Measurements from ENCODE around the gene PCYT2. TPM values are rescaled to one million over a fixed set of nuclear protein-coding genes. Genes with fewer than 3 reads are reported as not detected.

The PCYT2 gene
- total RNA-seq, 4 donors from 2014 or later = 18.6 to 38.5 (median 34.6) TPM

GRCh38 chr17:81906476-81907218 lies 4.6 kb downstream of the PCYT2 start:
- Histone ChIP-seq H3K36me3 (peaks cover 0 to 68% (median 11%) of the 10 kb centered on the region in 3 donors), H3K4me1 (peaks cover 17 to 40% (median 25%) of the 10 kb centered on the region in 3 donors), H3K27ac (no peak overlapping the region), H3K27me3 (peaks cover 0 to 18% (median 0%) of the 10 kb centered on the region in 4 donors), H3K4me3 (no peak overlapping the region), H3K9me3 (no peaks in the 10 kb centered on the region)
- WGBS, 2 donors = 90% methylated on average over 5 of the region's 15 CpGs; no CpG with 5 or more reads in 1 of the 2 donors
- no peak for TF ChIP-seq POLR2A (IDR thresholded peaks at IDR 0.05)
- TF ChIP-seq, protein P1, sequence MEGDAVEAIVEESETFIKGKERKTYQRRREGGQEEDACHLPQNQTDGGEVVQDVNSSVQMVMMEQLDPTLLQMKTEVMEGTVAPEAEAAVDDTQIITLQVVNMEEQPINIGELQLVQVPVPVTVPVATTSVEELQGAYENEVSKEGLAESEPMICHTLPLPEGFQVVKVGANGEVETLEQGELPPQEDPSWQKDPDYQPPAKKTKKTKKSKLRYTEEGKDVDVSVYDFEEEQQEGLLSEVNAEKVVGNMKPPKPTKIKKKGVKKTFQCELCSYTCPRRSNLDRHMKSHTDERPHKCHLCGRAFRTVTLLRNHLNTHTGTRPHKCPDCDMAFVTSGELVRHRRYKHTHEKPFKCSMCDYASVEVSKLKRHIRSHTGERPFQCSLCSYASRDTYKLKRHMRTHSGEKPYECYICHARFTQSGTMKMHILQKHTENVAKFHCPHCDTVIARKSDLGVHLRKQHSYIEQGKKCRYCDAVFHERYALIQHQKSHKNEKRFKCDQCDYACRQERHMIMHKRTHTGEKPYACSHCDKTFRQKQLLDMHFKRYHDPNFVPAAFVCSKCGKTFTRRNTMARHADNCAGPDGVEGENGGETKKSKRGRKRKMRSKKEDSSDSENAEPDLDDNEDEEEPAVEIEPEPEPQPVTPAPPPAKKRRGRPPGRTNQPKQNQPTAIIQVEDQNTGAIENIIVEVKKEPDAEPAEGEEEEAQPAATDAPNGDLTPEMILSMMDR (IDR thresholded peaks at IDR 0.05) = peak in 1 of 6 experiments; percentile 14
- intact Hi-C loops (cut with DNase I) = no loop called here
- no peak for DNase-seq

DNA sequence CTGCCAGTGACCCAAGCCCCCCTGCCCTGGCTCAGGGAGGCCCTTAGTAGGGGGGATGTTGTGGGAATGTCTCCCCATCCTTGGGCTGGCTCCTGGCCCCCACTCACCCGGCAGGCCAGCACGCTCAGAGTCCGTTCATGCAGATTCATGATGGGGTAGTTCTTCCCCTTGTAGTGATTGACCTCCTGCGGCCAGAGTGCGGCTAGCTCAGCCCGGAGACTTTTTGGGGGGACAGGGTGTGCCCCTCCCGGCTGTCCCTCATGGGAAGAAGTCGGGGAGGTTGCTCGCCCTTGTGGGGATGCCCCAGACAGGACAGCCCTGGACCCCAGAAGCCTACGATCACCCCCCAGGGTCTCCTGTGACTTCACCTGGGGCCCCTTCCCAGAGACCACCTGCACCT lies 5.2 kb downstream of the PCYT2 start:
- no peak overlapping the region for H3K27ac ChIP-seq
- WGBS, 2 donors = 70% methylated on average over 2 of the region's 10 CpGs; no CpG with 5 or more reads in 1 of the 2 donors
- no peaks in the 10 kb centered on the region for H3K9me3 ChIP-seq
- DNase-seq = no peak
- no peak overlapping the region for H3K4me3 ChIP-seq
- H3K4me1 ChIP-seq = peaks cover 18 to 40% (median 24%) of the 10 kb centered on the region in 3 donors
- peaks cover 0 to 68% (median 11%) of the 10 kb centered on the region in 3 donors for H3K36me3 ChIP-seq
- peaks cover 0 to 20% (median 0%) of the 10 kb centered on the region in 4 donors for H3K27me3 ChIP-seq
- intact Hi-C loops (cut with DNase I) = no loop called here
- TF ChIP-seq, protein P1 (IDR thresholded peaks at IDR 0.05) = no peak
- TF ChIP-seq POLR2A (IDR thresholded peaks at IDR 0.05) = no peak

- Histone ChIP-seq H3K27me3 (peaks cover 0 to 20% (median 0%) of the 10 kb centered on the region in 4 donors), H3K27ac (no peak overlapping the region), H3K36me3 (peaks cover 0 to 70% (median 11%) of the 10 kb centered on the region in 3 donors), H3K4me3 (no peak overlapping the region), H3K4me1 (peaks cover 17 to 38% (median 19%) of the 10 kb centered on the region in 3 donors), H3K9me3 (no peaks in the 10 kb centered on the region)
- WGBS, 2 donors = 88 to 92% methylated on average over 4 to 15 of the region's 16 CpGs
- TF ChIP-seq, protein P1 (IDR thresholded peaks at IDR 0.05) = no peak
- no peak for TF ChIP-seq POLR2A (IDR thresholded peaks at IDR 0.05)
- intact Hi-C loops (cut with DNase I) = no loop called here
- no peak for DNase-seq
Measured at GRCh38 chr17:81905424-81905875, 5.7 kb downstream of the PCYT2 start.

DNA sequence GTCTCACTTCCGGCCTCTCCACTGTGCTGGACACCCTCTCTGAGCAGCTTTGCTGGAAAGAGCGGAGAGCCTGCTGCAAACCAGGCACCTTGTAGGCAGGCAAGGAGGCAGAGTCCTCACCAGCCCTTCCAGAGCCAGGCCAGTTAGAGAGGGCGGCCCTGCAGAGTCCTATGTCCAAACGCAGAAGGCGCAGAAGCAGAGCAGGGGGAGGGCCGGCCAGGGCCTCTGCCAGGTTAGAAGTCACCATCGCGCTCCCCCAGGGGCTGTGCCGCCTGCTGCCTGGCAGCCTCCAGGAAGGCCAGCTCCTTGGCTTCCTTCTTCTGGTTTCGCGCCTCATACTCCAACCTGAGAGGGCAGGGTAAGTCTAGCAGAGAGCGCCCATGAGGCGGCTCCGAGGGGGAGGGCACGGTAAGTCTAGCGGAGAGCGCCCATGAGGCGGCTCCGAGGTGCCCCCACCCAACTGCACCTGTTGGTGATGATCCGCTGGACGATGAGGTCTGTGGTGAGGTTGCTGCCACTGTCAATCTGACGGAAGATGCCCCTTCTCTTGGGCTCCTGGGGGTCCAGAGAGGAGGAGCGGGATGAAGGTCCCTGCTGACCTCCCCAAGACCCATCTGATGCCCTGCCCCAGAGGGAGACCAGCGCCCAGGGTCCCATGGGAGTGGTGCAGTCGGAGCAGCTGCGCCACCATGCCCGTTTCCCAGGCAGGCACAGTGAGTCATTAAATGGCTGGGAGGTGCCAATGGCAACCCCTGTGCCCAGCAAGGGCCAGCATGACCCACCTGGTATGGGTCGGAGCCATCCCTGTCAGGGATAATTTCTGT lies 6.4 kb downstream of the PCYT2 start:
- H3K36me3 ChIP-seq = peaks cover 3 to 77% (median 11%) of the 10 kb centered on the region in 3 donors
- no peaks in the 10 kb centered on the region for H3K9me3 ChIP-seq
- intact Hi-C loops (cut with DNase I) = no loop called here
- no peak for DNase-seq
- H3K27me3 ChIP-seq = peaks cover 0 to 20% (median 0%) of the 10 kb centered on the region in 4 donors
- TF ChIP-seq, protein P1 (IDR thresholded peaks at IDR 0.05) = no peak
- TF ChIP-seq POLR2A (IDR thresholded peaks at IDR 0.05) = no peak
- no peak overlapping the region for H3K27ac ChIP-seq
- H3K4me3 ChIP-seq = no peak overlapping the region
- 80 to 88% methylated on average over 1 to 6 of the region's 28 CpGs for WGBS, 2 donors
- peaks cover 11 to 38% (median 13%) of the 10 kb centered on the region in 3 donors for H3K4me1 ChIP-seq
